IgD-negative memory B cell (primary cell): ENCODE measurements around the gene SPARC. TPM values are rescaled to one million over a fixed set of nuclear protein-coding genes. Genes with fewer than 3 reads are reported as not detected.
A peak's percentile ranks its signal among the peaks of the same experiment; 100 is the strongest.
"Not testable (repeated sequence)": the region's sequence is repeated elsewhere in the genome, so short reads cannot be mapped to it uniquely, and the experiment has no call there.

Source experiments
- H3K27ac Mint-ChIP-seq, 3 donors: one replicate each; pipeline ENCODE4 v1.8.0; 2020 to 2022; ENCODE audit warnings: mild to moderate bottlenecking in 3 of 3, mixed read lengths in 3 of 3, moderate library complexity in 1 of 3
- H3K27me3 Mint-ChIP-seq: one replicate; pipeline ENCODE4 v1.8.0; 2021; ENCODE audit warnings: mixed read lengths
- H3K36me3 Mint-ChIP-seq: one replicate; pipeline ENCODE4 v1.8.0; 2020; ENCODE audit warnings: mild to moderate bottlenecking, mixed read lengths
- H3K4me1 Mint-ChIP-seq, 3 donors: one replicate each; pipeline ENCODE4 v1.8.0; 2020 to 2022; ENCODE audit warnings: mixed read lengths in 3 of 3, mild to moderate bottlenecking in 1 of 3
- H3K4me3 Mint-ChIP-seq, 4 donors: one replicate each; pipeline ENCODE4 v1.8.0; 2020 to 2022; ENCODE audit warnings: mild to moderate bottlenecking in 4 of 4, mixed read lengths in 4 of 4, moderate library complexity in 3 of 4
- H3K9me3 Mint-ChIP-seq, 3 donors: one replicate each; pipeline ENCODE4 v1.8.0; 2020 to 2021; ENCODE audit warnings: mixed read lengths in 3 of 3, mild to moderate bottlenecking in 1 of 3
- polyA plus RNA-seq: library from polyadenylated mRNA; unstranded; fragments of 300-500 nt; fragmentation: Illumina TruSeq; gene quantifications from one replicate; pipeline ENCODE4 v1.2.3, GENCODE V29; 2021

SPARC gene, protein sequence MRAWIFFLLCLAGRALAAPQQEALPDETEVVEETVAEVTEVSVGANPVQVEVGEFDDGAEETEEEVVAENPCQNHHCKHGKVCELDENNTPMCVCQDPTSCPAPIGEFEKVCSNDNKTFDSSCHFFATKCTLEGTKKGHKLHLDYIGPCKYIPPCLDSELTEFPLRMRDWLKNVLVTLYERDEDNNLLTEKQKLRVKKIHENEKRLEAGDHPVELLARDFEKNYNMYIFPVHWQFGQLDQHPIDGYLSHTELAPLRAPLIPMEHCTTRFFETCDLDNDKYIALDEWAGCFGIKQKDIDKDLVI
- polyA plus RNA-seq: 16.1 TPM

DNA sequence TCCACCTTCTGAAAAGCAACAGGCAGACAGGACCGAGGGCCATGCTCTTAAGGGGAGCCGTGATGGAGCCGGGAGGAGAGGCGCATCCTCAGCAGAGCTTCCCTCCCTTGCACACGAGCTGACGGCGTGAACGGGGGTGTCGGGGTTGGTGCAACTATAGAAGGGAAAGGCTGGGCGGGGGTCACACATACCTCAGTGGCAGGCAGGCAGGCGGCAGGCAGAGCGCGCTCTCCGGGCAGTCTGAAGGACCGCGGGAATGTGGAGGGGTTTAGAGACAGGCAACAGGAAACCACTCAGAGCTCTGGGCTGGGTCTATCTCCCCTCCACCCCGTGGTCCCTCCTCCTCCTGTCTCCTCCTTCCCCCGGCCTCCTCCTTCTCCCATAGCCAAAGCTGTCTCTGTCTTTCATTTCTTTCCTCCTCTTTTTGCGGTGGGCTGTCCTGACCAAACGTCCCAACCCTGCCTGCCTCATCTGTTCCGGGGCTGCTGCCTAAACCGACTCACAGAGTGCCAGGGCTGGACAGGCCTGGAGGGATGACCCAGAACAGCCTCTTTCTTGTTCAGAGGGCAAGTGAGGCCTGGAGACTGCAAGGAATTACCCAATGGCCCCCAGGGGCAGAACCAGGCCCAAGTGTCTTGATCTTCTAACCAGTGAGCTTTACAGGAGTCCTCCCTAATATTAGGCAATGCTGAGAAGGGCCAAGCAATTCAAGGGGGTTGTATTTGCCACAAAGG, at the start of gene SPARC:
SPARC (minus strand) TSS at position 242 of the 734 bp plus-strand sequence. CDS start 10,727 bp downstream, outside the sequence.
- peaks cover 28% of the 10 kb centered on the region for H3K27me3 Mint-ChIP-seq
- H3K4me3 Mint-ChIP-seq: peak within 1 kb of the TSS in 2 of 4 donors; percentile 70 to 76
- H3K9me3 Mint-ChIP-seq: no peaks in the 10 kb centered on the region
- H3K4me1 Mint-ChIP-seq: peaks cover 0 to 5% (median 0%) of the 10 kb centered on the region in 3 donors
- no peak within 1 kb of the TSS for H3K27ac Mint-ChIP-seq
- no peaks in the 10 kb centered on the region for H3K36me3 Mint-ChIP-seq

DNA sequence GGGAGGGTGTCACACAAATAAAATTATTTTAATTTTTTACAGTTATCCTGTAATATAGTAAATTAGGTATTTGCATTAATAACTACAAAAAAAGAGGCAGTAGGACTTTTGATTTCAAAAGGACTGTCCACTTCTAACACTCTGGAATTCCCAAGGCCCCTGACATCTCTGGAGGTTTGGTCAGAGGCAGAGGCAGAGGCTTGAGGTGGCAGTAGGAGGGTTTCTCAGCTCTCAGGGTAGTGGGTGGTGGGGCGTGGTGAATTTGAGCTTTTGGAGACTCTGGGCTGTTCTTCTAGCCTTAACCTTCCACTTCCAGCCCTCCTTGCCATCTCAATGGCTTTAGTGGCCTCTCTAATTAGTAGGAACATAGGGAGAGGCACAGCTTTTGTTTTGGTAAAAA, 48.9 kb upstream of the SPARC start:
- no peak overlapping the region for H3K4me3 Mint-ChIP-seq
- peaks cover under 1 to 6% (median 2%) of the 10 kb centered on the region in 3 donors for H3K4me1 Mint-ChIP-seq
- H3K9me3 Mint-ChIP-seq: no peaks in the 10 kb centered on the region
- no peaks in the 10 kb centered on the region for H3K27me3 Mint-ChIP-seq
- H3K27ac Mint-ChIP-seq: no peak overlapping the region
- H3K36me3 Mint-ChIP-seq: peaks cover 9% of the 10 kb centered on the region

DNA sequence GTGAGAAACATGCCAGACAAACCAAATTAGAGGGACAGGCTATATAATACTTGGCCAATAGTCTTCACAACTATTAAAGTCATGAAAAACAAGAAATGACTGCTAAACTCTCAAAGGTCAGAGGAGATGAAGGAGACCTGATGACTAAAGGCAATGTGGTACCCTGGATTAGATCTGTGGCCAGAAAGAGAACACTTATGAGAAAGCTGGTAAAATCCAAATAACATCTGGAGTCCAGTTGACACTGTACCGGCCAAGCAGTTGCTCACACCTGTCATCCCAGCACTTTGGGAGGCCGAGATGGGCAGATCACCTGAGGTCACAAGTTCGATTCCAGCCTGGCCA, 47.3 kb upstream of the SPARC start:
- H3K4me1 Mint-ChIP-seq: no peaks in the 10 kb centered on the region
- H3K4me3 Mint-ChIP-seq: no peak overlapping the region
- H3K27me3 Mint-ChIP-seq: no peaks in the 10 kb centered on the region
- no peak overlapping the region for H3K27ac Mint-ChIP-seq
- H3K9me3 Mint-ChIP-seq: peaks cover 2 to 12% (median 6%) of the 10 kb centered on the region in 3 donors
- peaks cover 15% of the 10 kb centered on the region for H3K36me3 Mint-ChIP-seq

DNA sequence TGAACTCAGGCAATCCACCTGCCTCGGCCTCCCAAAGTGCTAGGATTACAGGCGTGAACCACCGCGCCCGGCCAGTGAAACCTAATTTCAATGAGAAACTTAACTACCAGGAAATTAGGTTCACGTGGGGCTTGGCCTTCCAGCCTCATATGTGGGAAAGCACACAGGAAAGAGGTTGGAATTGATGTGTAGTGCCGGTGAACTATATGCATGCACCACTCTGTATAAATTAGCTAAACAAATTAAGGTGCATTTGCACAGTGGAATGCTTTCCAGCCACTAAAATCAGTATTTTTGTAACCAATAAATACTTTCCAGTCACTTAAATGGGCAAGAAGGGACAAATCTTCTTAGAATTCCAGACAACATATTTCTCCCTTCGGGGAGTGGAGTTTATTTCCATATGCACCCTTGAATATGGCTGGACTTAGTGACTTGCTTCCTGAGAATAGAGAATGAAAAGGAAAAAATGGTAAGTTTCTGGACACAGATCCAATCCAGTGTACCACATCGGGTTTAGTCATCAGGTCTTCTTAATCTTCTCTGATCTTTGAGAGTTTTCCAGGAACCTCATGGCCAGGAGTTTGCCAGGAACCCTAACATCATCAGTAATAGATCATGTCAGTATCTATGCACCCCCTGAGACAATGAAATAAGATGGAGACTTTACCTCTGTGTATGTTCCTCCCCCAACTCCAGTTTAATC, 46.8 kb upstream of the SPARC start:
- Mint-ChIP-seq H3K27ac (no peak overlapping the region), H3K4me3 (no peak overlapping the region), H3K4me1 (no peaks in the 10 kb centered on the region), H3K36me3 (peaks cover 15% of the 10 kb centered on the region), H3K27me3 (no peaks in the 10 kb centered on the region), H3K9me3 (peaks cover 2 to 12% (median 6%) of the 10 kb centered on the region in 3 donors)

DNA sequence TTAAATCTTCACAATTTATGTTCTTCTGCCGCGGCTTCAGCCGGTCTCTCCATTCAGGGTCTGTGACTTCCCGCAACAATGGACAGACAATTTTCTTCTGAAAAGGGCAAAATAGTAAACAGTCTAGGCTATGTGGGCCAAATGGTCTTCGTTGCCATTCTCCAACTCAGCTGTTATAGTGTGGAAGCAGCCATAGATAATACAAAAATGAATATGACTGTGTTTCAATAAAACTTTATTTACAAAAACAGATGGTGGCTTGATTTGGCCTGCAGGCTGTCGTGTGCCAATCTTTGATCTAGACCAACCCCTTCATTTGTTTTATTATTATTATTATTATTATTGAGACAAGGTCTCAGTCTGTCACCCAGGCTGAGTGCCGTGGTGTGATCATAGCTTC, 43.7 kb upstream of the SPARC start:
- Mint-ChIP-seq H3K27me3 (no peaks in the 10 kb centered on the region), H3K36me3 (peaks cover 9% of the 10 kb centered on the region), H3K4me3 (no peak overlapping the region), H3K4me1 (no peaks in the 10 kb centered on the region), H3K27ac (no peak overlapping the region), H3K9me3 (peaks cover 2 to 12% (median 6%) of the 10 kb centered on the region in 3 donors)

DNA sequence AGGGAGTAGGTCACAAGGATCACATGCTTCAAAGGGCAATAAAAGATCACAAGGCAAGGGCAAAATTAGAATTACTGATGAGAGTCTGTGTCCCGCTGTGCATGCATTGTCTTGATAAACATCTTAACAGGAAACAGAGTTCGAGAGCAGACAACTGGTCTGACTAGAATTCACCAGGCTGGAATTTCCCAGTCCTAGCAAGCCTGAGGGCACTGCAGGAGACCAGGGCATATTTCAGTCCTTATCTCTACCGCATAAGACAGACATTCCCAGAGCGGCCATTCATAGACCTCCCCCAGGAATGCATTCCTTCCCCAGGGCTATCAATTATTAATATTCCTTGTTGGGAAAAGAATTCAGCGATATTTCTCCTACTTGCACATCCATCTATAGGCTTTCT, 42.9 kb upstream of the SPARC start:
- not testable (repeated sequence) for H3K36me3 Mint-ChIP-seq, H3K27ac Mint-ChIP-seq, H3K4me3 Mint-ChIP-seq, H3K4me1 Mint-ChIP-seq, H3K27me3 Mint-ChIP-seq
- H3K9me3 Mint-ChIP-seq: peaks cover 2 to 12% (median 6%) of the 10 kb centered on the region in 3 donors

DNA sequence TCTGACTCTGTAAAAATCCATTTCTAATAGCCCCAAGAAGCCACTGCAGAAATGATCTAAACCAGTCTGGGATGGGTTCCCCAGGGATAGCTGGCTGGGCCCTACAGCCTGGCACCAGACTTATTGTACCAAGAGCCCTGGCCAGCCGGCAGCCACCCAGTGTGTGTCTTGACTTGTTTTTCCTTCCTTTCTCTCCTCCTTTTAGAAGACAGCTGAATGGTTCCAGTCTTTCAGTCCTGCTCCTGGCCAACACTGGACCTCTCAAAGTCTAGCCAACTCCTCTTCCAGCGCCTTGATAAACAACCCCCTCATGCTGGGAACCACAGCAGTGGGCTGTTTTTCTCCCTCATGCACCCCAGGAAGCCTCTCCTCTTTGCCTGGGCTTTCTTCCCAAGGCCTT, 37.6 kb upstream of the SPARC start:
- Mint-ChIP-seq H3K9me3 (peaks cover 0 to 3% (median under 1%) of the 10 kb centered on the region in 3 donors), H3K27ac (peak overlapping the region in 1 of 3 donors; percentile 63), H3K27me3 (no peaks in the 10 kb centered on the region), H3K4me3 (no peak overlapping the region), H3K4me1 (peaks cover 7 to 20% (median 11%) of the 10 kb centered on the region in 3 donors), H3K36me3 (peaks cover 6% of the 10 kb centered on the region)

DNA sequence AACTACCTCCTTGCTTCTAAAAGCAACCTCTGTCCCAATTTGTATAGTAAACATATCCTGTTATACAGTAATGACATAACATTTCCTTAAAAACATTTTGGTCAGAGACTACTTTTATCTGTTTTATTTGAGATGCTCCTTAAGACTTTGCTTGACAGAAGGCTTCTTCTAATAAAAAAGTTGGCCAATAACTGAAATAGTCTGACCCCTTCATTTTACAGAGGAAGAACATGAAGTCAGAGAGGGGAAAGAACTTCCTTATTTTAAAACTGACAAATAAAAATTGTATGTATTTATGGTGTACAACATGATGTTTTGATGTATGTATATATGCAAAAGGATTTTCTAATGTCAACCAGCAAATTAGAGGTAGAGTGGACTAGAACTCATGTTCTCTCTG, 35.8 kb upstream of the SPARC start:
- Mint-ChIP-seq H3K27ac (no peak overlapping the region), H3K9me3 (no peaks in the 10 kb centered on the region), H3K27me3 (no peaks in the 10 kb centered on the region), H3K36me3 (peaks cover 4% of the 10 kb centered on the region), H3K4me3 (no peak overlapping the region), H3K4me1 (peaks cover 7 to 20% (median 11%) of the 10 kb centered on the region in 3 donors)

DNA sequence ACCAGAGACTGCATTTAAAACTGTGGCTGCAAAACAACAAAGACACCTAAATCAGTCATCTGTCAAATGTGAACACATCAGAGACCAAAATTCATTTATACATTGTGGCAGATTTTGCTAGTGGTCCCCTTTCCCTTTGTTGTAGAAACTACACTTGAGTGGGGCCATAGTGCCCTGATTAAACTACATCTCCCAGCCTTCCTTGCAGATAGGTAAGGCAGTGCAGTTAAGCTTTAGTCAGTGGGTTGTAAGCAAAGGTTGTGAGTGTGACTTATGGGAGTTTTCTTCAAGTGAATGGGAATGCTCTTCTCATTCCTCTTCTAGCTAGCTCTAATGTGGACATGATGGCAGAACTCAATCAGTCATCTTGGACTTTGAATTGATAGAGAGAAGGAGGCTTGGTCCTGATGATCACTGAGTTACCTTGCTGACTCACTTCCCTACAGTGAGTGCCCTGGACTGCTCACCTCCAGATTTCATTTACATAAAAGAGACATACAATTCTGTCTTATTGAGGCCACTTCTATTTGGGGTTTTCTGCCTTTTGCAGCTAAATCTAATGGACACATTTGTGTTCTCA, 35.2 kb upstream of the SPARC start:
- Mint-ChIP-seq H3K36me3 (peaks cover 4% of the 10 kb centered on the region), H3K4me1 (peaks cover 7 to 20% (median 11%) of the 10 kb centered on the region in 3 donors), H3K27me3 (no peaks in the 10 kb centered on the region), H3K27ac (no peak overlapping the region), H3K9me3 (no peaks in the 10 kb centered on the region), H3K4me3 (peak overlapping the region in 1 of 4 donors; percentile 7)

DNA sequence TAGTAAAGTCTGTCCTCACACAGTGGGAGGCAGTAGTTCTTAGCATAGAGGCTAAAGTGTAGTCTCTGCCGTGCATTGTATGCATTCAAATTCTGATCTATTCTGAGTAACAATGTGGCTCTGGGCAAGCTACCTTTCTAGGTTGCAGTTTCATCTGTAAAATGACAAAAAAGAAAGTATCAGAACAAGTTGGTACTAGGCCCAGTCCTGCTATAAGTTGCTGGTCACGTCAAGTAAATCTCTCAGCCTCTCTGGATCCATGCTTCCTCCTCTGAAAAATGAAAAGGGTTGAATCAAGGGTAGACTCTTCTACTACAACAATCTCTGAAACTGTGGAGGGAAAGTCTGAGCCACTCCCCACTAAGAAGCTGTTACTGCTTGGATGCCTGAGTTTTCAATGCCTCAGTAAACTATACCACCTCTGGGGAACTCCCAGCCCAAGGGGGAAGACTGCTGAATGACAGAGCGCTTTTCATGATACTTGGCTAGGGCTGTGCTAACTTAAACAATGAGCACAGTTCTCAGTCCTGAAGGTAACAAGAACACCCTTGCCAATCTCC, 34.5 kb upstream of the SPARC start:
- H3K27ac Mint-ChIP-seq: peak overlapping the region in 2 of 3 donors; percentile 34 to 41
- H3K4me3 Mint-ChIP-seq: peak overlapping the region in 2 of 4 donors; percentile 56 to 71
- H3K27me3 Mint-ChIP-seq: no peaks in the 10 kb centered on the region
- H3K4me1 Mint-ChIP-seq: peaks cover 7 to 20% (median 11%) of the 10 kb centered on the region in 3 donors
- no peaks in the 10 kb centered on the region for H3K9me3 Mint-ChIP-seq
- H3K36me3 Mint-ChIP-seq: peaks cover 4% of the 10 kb centered on the region

DNA sequence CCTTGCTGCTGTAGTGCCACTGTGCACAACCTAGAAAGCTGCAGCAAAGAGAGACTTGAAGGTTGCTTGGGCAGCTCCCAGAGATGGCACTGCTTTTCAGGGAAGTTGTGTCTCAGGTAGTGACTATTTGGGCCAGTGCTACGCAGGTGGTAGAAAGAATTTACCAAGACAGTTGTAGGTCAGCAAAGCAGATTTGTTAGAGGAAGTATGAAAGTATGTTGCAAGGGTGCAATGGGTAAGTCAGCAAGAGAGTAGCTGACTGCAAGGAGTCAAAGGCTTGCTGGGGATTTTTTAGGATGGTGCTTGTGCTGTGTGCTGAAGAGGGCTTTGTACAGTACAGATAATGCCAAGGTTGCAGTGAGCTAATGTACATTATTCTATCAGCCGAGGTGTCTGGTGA, 33.5 kb upstream of the SPARC start:
- Mint-ChIP-seq H3K27me3 (no peaks in the 10 kb centered on the region), H3K4me1 (peaks cover 7 to 20% (median 11%) of the 10 kb centered on the region in 3 donors), H3K36me3 (peaks cover 4% of the 10 kb centered on the region), H3K9me3 (no peaks in the 10 kb centered on the region), H3K4me3 (no peak overlapping the region), H3K27ac (no peak overlapping the region)

DNA sequence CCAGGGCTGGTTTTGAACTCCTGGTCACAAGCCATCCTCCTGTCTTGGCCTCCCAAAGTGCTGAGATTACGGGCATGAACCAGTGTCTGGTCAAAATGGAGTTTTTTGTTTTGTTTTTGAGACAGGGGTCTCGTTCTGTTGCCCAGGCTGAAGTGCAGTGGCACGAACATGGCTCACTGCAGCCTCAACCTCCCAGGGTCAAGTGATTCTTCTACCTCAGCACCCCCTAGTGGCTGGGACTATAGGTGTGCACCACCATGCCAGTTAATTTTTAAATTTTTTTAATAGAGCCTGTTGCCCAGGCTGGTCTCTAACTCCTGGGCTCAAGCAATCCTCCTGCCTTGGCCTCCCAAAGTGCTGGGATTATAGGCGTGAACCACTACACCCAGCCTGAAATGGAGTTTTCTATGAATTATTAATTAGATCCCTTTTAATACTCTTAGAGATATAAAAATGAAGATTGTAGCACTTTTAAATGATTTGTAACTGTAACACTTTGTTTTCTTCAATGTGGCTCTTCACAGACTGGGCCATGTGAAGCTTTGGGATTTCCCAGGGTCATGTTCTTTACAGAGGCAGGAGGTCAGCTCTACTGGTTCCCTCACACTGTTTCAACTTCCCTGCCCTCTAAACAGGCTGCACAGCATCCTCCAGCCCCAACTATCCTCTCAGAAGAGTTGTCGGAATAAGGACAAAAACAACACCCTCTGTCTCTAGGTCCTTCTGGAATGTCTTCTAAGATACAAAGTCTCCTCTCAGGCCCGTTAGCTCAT, 32.7 kb upstream of the SPARC start:
- H3K27ac Mint-ChIP-seq: no peak overlapping the region
- peaks cover 7 to 20% (median 11%) of the 10 kb centered on the region in 3 donors for H3K4me1 Mint-ChIP-seq
- H3K9me3 Mint-ChIP-seq: no peaks in the 10 kb centered on the region
- H3K4me3 Mint-ChIP-seq: no peak overlapping the region
- peaks cover 4% of the 10 kb centered on the region for H3K36me3 Mint-ChIP-seq
- no peaks in the 10 kb centered on the region for H3K27me3 Mint-ChIP-seq

DNA sequence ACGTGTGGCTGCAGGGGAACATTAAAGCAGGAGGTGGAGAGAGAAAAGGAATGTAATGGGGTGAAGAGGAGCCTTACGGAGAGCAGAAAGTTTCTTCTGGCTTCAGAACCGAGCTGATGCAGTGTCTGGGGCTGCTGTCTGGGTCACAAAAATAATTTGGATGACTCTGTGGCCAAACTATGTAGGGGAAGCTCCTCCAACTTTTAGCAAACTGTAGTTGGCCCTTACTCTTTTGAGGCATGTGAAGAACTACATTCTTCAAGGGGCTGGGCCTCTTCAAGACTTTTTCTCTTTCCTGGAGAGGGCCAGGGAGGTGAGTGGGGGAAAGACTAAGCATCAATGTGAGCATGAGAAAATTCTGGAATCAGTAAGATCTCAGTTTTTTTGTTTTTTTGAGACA, 31.9 kb upstream of the SPARC start:
- H3K4me1 Mint-ChIP-seq: peaks cover 7 to 20% (median 11%) of the 10 kb centered on the region in 3 donors
- no peaks in the 10 kb centered on the region for H3K9me3 Mint-ChIP-seq
- no peak overlapping the region for H3K27ac Mint-ChIP-seq
- no peak overlapping the region for H3K4me3 Mint-ChIP-seq
- no peaks in the 10 kb centered on the region for H3K27me3 Mint-ChIP-seq
- peaks cover 4% of the 10 kb centered on the region for H3K36me3 Mint-ChIP-seq

DNA sequence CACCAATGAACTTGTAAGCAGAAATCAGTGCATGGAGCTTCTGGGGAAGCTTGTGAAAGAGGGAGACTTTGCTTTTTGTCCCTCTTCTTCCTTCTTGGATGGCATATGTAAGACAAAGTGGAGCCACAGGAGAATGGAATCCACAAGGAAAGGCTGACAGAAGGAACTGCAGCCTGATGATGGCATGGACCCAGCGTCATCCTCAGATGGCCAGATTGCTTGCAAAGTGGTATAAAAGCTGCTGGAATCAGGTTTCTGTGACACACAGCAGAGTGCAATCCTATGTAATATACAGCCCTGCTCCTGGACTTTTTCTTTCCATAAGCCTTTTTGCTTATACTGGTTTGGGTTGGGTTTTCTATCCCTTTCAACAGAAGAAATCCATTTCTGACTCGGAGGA, 31.4 kb upstream of the SPARC start:
- Mint-ChIP-seq H3K4me3 (no peak overlapping the region), H3K9me3 (peaks cover 0 to under 1% (median 0%) of the 10 kb centered on the region in 3 donors), H3K27me3 (no peaks in the 10 kb centered on the region), H3K4me1 (peaks cover 7 to 20% (median 11%) of the 10 kb centered on the region in 3 donors), H3K36me3 (peaks cover 4% of the 10 kb centered on the region), H3K27ac (no peak overlapping the region)
